CD4-positive, alpha-beta T cell treated with Interleukin-21 for 1 hour (primary cell): ENCODE results near the gene TMOD2.

Experiments used
- DNase-seq: peaks from one replicate; pipeline ENCODE4 v3.0.0-alpha.2; 2020

Gene TMOD2

GRCh38 chr15:51736751-51737521 is 14.5 kb upstream of the TMOD2 start:
- peak; percentile 63 for DNase-seq

- DNase-seq: peak; percentile 68
These were observed 13.7 kb upstream of the TMOD2 start, which contains the start of gene LYSMD2 for GRCh38 chr15:51737522-51738305. Gene LYSMD2 (minus strand): TSS chr15:51737655. CDS start chr15:51737622, 33 bp downstream.

GRCh38 chr15:51738553-51738952 is 12.8 kb upstream of the TMOD2 start:
- DNase-seq: no peak

- DNase-seq: no peak
These were observed 12.2 kb upstream of the TMOD2 start for GRCh38 chr15:51739061-51739712.

- DNase-seq: no peak
These were observed 2.1 kb upstream of the TMOD2 start for GRCh38 chr15:51749307-51749706.

GRCh38 chr15:51750186-51750585 is 1.2 kb upstream of the TMOD2 start:
- no peak for DNase-seq

- DNase-seq: no peak
These were observed 593 bp downstream of the TMOD2 start for GRCh38 chr15:51751697-51752683.

GRCh38 chr15:51752888-51753287 is 1.5 kb downstream of the TMOD2 start:
- no peak for DNase-seq

GRCh38 chr15:51754267-51754666 is 2.9 kb downstream of the TMOD2 start:
- no peak for DNase-seq

- no peak for DNase-seq
These were observed 4.4 kb downstream of the TMOD2 start for GRCh38 chr15:51755790-51756189.

GRCh38 chr15:51756482-51756881 is 5.1 kb downstream of the TMOD2 start:
- no peak for DNase-seq

GRCh38 chr15:51757450-51757849 is 6.1 kb downstream of the TMOD2 start:
- DNase-seq: no peak

GRCh38 chr15:51758645-51759044 is 7.2 kb downstream of the TMOD2 start:
- DNase-seq: no peak

GRCh38 chr15:51759557-51760070 is 8.2 kb downstream of the TMOD2 start:
- DNase-seq: no peak

- no peak for DNase-seq
These were observed 9.4 kb downstream of the TMOD2 start for GRCh38 chr15:51760805-51761204.

- DNase-seq: no peak
These were observed 14.4 kb downstream of the TMOD2 start for GRCh38 chr15:51765751-51766150.

- no peak for DNase-seq
These were observed 14.9 kb downstream of the TMOD2 start for GRCh38 chr15:51766341-51766740.

GRCh38 chr15:51768018-51768417 is 16.6 kb downstream of the TMOD2 start:
- DNase-seq: no peak

- no peak for DNase-seq
These were observed 19.5 kb downstream of the TMOD2 start for GRCh38 chr15:51770902-51771301.

GRCh38 chr15:51771773-51772172 is 20.4 kb downstream of the TMOD2 start:
- DNase-seq: no peak

- no peak for DNase-seq
These were observed 23.5 kb downstream of the TMOD2 start for GRCh38 chr15:51774916-51775315.
